ENCODE results near the gene KLF7. TPM values are rescaled to one million over a fixed set of nuclear protein-coding genes. Genes with fewer than 3 reads are reported as not detected.
A peak's percentile ranks its signal among the peaks of the same experiment; 100 is the strongest.

KLF7 gene
- total RNA-seq, 6 experiments from 2014 or later, result 3.3 to 14.2 (median 10.2) TPM

- no peaks in the 10 kb centered on the region for H3K27me3 ChIP-seq
- no peaks in the 10 kb centered on the region for H3K4me1 ChIP-seq
- no peak overlapping the region for H3K4me3 ChIP-seq
- intact Hi-C loops (cut with DNase I), result no loop called here
- WGBS (ENCODE audit: insufficient coverage, low coverage, low lambda C conversion rate, missing lambda C conversion rate), result 36% methylated on average over 2 of the region's 2 CpGs
- ATAC-seq, result peak; percentile 64 to 75 (median 69)
- H3K9me3 ChIP-seq, result no peaks in the 10 kb centered on the region
- no peak for DNase-seq
- peak overlapping the region in 1 of 3 donors; percentile 1 for H3K27ac ChIP-seq
- H3K36me3 ChIP-seq, result peaks cover 0 to 4% (median 0%) of the 10 kb centered on the region in 4 donors
- TF ChIP-seq POLR2A (IDR thresholded peaks at IDR 0.05) (no peak), CTCF (IDR thresholded peaks at IDR 0.05) (no peak)
These were observed 74.6 kb downstream of the KLF7 start for GRCh38 chr2:207091176-207091575.

GRCh38 chr2:207090389-207090788, 75.4 kb downstream of the KLF7 start:
- intact Hi-C loops (cut with DNase I), result no loop called here
- Histone ChIP-seq H3K27me3 (no peaks in the 10 kb centered on the region), H3K4me1 (no peaks in the 10 kb centered on the region), H3K36me3 (peaks cover 0 to 4% (median 0%) of the 10 kb centered on the region in 4 donors), H3K9me3 (no peaks in the 10 kb centered on the region), H3K27ac (peak overlapping the region in 1 of 3 donors; percentile 1), H3K4me3 (no peak overlapping the region)
- TF ChIP-seq CTCF (IDR thresholded peaks at IDR 0.05) (no peak), POLR2A (IDR thresholded peaks at IDR 0.05) (no peak)
- DNase-seq (no peak), ATAC-seq (no peak)
- 65% methylated on average over 5 of the region's 5 CpGs for WGBS (ENCODE audit: insufficient coverage, low coverage, low lambda C conversion rate, missing lambda C conversion rate)

GRCh38 chr2:207088839-207089238, 76.9 kb downstream of the KLF7 start:
- ATAC-seq (no peak), DNase-seq (no peak)
- Histone ChIP-seq H3K9me3 (no peaks in the 10 kb centered on the region), H3K4me1 (no peaks in the 10 kb centered on the region), H3K27ac (no peak overlapping the region), H3K36me3 (peaks cover 0 to 4% (median 0%) of the 10 kb centered on the region in 4 donors), H3K4me3 (no peak overlapping the region), H3K27me3 (no peaks in the 10 kb centered on the region)
- intact Hi-C loops (cut with DNase I), result no loop called here
- 43% methylated on average over 3 of the region's 3 CpGs for WGBS (ENCODE audit: insufficient coverage, low coverage, low lambda C conversion rate, missing lambda C conversion rate)
- TF ChIP-seq CTCF (IDR thresholded peaks at IDR 0.05) (no peak), POLR2A (IDR thresholded peaks at IDR 0.05) (no peak)

GRCh38 chr2:207088276-207088675, 77.5 kb downstream of the KLF7 start:
- TF ChIP-seq CTCF (IDR thresholded peaks at IDR 0.05), result no peak
- TF ChIP-seq POLR2A (IDR thresholded peaks at IDR 0.05), result no peak
- Histone ChIP-seq H3K27ac (no peak overlapping the region), H3K4me3 (no peak overlapping the region), H3K27me3 (no peaks in the 10 kb centered on the region), H3K4me1 (no peaks in the 10 kb centered on the region), H3K36me3 (peaks cover 0 to 4% (median 0%) of the 10 kb centered on the region in 4 donors), H3K9me3 (no peaks in the 10 kb centered on the region)
- DNase-seq, result no peak
- ATAC-seq, result no peak
- intact Hi-C loops (cut with DNase I), result no loop called here
- WGBS (ENCODE audit: insufficient coverage, low coverage, low lambda C conversion rate, missing lambda C conversion rate), result 73% methylated on average over 7 of the region's 7 CpGs

Measured in right lobe of liver (tissue), 6 donors.